NCI-H526 treated with DMSO at 0.1 percent for 48 hours (cell line): Measurements from ENCODE around the gene IL31.

Source experiments
- DNase-seq: peaks from one replicate; lab custom pipeline; 2025; lab: John Stamatoyannopoulos, UW

IL31 gene

DNA sequence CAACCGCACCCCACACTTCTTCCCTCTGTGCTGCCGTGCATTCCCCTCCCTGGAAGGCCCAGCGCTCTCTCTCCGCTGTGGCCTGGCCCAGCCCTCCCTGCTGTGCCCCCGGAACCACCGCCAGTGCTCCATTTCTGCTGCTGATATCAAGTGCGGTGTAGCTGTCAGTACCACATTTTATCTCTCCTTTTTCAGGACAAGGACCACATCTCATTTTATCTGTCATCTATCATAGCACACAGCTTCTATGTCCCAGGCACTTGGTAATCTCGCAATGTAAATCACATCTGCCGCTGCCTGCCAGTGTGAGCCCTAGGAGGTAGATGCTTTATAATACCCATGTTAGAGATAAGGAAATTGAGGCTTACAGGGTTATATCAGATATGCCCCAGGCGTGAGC, 18.3 kb downstream of the IL31 start:
- DNase-seq = no peak

DNA sequence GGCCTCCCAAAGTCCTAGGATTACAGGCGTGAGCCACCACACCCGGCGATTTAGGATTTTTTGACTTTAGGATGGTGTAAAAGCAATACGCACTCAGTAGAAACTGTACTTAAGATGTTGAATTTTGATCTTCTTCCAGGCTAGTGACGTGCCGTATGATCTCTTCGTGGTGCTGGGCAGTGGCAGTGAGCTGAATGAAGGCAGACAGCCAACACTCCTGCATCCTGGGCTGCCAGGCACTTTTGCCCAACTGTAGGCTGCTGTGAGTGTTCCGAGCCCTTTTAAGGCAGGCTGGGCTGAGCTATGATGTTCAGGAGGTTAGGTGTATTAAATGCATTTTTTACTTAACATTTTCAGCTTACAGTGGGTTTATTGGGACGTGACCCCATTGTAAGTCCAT, 21.3 kb downstream of the IL31 start:
- no peak for DNase-seq

DNA sequence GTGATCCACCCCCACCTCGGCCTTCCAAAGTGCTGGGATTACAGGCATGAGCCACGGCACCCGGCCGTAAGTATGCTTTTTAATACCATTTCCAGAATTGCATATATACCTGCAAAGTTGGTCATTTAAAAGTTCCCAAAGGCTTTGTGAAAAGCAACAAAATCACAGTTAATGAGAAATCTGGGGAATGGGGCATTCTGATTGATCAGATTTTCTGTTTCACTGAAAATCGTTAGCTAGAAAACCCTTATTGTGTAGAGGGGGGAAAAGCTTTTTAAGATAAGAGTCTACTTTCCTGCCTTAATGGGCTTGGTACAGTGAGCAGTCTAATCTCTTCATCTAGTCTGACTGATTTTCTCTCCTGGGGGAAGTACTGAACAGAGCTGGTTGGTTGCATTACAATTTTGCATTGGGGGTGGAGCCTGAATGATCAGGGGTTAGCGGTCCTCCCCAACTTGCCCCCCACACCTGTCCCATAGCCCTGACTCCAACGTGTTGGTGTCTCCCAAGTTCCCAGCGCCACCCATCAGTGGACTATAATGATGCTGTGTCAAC, 23.8 kb downstream of the IL31 start:
- DNase-seq = no peak

- DNase-seq = no peak
These were observed 25.4 kb downstream of the IL31 start for GRCh38 chr12:122148657-122149056.

GRCh38 chr12:122147514-122148290, 26.3 kb downstream of the IL31 start:
- no peak for DNase-seq

GRCh38 chr12:122145505-122146330, 28.3 kb downstream of the IL31 start:
- DNase-seq = no peak

DNA sequence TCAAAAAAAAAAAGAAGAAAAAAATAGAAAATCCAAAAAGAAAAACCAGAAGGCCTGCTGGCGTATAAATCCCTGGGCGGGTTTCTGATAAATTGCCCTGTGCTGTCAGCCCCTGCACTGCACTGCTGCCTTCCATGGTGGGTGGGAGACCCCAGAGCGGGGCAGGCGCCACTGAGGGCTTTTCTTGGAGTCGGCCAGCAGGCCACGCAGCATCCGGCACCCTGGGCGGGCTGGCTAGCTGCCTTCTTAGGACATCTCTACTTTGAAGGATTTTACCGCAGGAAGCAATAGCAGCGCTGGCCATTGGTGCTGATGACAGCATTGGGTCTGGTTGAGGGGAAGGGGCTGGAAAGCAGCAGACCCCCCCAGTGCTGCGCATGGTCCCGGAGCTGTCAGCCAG, 29.1 kb downstream of the IL31 start:
- no peak for DNase-seq

DNA sequence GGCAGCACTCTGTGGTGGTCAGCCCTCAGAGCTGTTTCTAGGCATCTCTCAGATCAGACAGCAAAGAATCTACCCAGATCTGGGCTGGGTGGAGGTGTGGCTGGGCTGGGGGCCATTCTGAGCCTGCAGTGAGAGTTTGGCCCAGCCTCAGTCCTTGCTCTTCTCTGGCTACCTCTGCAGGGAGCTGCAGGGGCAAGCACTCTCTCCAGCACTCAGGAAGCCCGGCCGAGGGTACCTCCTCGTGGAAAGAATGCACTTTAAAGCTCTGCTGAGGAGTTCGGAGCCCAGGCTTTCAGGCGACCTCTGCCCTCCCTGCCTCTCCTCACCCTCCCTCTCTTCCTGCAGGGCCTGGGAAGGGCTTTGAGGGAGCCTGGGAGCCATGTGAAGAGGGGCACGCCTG, 31.2 kb downstream of the IL31 start:
- no peak for DNase-seq

DNA sequence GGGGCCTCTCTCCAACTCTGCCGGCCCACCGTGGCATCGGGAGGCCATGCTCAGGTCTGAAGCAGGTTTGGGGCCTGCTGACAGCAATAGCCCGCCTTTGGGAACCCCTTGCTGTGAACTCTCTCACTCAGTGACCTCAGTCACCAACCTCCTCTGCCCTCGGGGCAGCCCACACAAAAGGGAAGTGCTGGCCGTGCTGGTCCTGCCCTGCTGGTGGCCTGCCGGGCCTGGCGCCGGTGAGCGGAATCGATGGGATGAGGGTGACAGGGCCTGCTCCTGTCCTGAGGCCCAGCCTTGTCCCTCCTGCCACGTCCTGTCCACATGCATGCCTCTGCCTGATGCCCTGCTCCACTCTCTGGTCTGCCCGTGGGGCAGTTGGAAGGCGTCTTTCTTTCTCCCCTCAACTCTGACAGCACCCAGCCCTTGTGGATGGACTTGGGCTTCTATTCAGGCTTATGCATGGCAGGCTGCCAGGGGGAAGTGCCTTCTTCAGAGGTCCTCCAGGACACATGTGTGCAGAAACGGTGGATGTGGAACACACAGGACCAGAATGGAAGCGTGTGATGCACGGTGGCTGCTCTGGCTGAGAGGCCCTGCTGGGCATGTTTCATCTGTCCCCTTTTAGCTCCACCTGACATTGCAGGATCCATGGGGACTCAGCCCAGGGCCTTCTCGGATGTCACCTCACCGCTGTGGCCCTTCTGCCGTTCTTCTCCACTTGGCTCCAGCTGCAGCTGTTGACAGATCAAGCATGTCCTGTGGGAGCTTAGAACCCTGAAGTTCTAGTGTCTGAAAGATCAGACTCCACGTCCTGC, 31.9 kb downstream of the IL31 start:
- no peak for DNase-seq

DNA sequence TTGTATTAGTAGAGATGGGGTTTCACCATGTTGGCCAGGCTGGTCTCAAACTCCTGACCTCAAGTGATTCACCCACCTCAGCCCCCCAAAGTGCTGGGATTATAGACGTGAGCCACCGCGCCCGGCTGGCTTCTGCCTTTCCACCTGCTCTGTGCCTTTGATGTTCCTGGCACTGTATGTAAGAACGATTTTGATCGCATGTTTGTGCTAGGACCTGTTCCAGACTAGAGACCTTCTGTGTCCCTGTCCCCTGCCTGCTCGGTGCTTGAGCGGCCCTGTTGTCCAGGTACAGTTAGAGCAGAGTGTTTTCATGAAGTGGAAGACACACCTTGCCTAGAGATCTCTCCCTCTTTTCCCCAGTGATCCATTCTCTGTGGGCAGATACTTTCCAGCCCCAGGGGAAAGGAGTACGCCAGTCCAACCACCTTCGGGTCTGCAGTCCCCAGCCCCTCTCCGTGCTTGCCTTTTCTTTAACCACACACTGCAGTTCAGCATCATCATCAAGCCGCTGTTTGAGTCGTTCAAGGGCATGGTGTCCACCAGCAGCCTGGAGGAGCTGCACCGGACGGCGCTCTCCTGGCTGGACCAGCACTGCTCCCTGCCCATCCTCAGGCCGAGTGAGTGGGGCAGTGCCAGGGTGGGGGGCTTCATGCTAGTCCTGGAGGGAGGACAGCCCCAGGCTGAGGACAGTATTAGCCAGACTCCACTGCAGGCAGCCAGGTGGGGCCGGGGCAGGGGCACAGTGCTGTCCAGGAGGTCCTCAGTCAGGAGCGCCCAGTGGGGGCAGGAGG, 33.4 kb downstream of the IL31 start:
- no peak for DNase-seq

- no peak for DNase-seq
These were observed 34.1 kb downstream of the IL31 start for GRCh38 chr12:122139941-122140340.

GRCh38 chr12:122139266-122139665, 34.8 kb downstream of the IL31 start:
- no peak for DNase-seq

GRCh38 chr12:122138616-122139015, 35.4 kb downstream of the IL31 start:
- no peak for DNase-seq

DNA sequence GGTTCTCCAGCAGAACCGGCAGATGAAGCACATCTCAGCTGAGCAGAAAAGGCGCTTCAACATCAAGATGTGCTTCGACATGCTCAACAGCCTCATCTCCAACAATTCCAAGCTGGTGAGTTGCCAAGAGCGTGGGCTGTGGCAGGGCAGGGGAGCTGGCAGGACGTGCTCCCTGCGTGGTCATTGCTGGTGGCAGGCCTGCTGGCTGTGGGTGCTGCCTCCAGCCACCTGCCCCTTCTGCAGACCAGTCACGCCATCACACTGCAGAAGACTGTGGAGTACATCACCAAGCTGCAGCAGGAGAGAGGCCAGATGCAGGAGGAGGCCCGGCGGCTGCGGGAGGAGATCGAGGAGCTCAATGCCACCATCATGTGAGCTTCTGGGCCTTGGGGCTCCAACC, 35.8 kb downstream of the IL31 start:
- no peak for DNase-seq

DNA sequence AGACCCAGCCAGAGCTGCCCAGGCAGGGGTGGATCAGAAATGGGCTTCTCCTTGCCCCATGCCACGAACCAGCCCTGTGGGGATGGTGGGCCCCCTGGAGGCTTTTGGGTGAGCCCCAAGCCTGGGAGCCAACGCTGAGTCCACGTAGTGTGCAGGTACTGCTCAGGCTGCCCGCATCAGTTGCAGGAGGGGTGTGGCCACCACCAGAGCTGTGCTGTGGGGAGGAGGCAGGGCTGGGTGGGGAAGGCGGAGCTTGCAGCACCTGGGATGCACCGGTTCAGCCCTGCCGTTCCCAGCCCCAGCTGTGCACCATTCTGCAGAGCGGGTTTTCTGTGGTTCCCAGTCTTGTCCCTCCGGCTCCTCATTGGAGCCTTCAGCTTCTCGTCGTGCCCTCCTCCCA, 36.3 kb downstream of the IL31 start:
- peak; percentile 31 for DNase-seq

DNA sequence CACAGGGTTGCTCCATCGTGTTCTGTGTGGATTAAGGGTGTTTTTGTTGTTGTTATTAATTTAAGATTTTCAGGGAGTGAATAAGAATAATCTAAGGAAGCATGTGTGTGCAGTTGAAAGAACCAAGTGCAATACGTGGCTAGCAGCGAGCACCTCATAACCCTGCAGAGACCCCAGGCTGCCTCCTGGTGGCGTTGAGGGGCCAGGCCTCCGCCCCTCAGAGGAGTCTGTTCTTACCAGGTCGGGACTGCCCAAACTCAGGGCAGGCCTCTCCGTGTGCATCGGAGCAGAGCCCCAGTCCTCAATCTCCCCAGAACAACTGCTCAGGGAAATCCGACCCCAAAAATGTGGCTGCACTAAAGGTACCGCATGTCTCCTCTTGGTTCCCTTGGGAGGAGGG, 36.8 kb downstream of the IL31 start:
- no peak for DNase-seq

DNA sequence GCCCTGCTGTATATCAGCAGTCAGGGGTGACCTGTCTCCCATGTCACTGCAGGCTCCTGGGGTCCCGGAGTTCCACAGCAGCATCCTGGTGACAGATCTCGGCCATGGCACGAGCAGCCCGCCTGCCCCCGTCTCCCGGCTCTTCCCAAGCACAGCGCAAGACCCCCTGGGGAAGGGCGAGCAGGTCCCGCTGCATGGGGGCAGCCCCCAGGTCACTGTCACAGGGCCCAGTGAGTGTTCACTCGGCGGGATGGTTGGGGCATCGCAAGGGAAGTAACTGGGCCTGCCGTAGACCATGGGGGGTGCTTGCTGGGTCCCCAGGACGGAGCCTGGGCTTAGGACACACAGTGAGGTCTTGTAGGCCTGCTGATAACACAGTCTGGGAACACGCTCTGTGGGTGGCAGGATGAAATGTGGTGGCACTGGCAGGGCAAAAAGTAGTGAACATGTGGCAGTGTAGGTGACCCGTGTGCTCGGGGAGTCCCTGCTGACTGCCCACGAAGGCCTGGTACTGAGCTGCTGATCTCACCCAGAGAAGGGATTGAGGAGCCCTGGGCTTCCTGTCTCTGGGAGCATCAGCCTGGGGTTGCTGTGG, 38.5 kb downstream of the IL31 start:
- DNase-seq = no peak

DNA sequence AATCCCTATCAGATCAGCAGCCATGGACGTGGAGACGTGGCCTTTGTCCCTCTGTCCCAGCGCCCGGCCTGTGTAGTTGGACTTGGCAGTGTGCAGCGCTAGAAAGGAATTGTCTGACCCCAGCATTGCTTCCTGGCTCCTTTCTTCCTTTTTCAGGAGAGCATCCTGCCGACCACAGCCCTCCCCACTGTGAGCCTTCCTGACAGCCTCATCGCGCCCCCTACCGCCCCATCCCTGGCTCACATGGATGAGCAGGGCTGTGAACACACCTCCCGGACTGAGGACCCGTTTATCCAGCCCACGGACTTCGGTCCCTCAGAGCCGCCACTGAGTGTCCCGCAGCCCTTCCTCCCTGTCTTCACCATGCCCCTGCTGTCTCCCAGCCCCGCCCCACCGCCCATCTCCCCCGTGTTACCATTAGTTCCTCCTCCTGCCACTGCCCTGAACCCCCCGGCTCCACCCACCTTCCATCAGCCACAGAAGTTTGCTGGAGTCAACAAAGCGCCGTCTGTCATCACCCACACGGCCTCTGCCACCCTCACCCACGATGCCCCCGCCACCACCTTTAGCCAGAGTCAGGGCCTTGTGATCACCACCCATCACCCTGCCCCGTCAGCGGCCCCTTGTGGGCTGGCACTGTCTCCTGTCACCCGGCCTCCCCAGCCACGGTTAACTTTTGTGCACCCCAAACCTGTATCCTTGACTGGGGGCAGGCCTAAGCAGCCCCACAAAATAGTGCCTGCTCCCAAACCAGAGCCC, 40.6 kb downstream of the IL31 start:
- DNase-seq = no peak

GRCh38 chr12:122130150-122130549, 43.9 kb downstream of the IL31 start:
- no peak for DNase-seq

GRCh38 chr12:122129131-122129530, 44.9 kb downstream of the IL31 start:
- no peak for DNase-seq
